Smooth muscle cell (in vitro differentiated cells): ENCODE measurements around the gene CCDC201. TPM values are rescaled to one million over a fixed set of nuclear protein-coding genes. Genes with fewer than 3 reads are reported as not detected.

Experiments used
- DNase-seq: peaks from one replicate; lab custom pipeline; 2025; ENCODE audit not compliant: unreplicated experiment; lab: John Stamatoyannopoulos, UW
- H2AFZ ChIP-seq: fragments of 200-600 bp; sonication (generic); 2 replicates; pipeline ENCODE4 v1.6.0; 2016; ENCODE audit warnings: antibody characterized with exemption, low read depth, mild to moderate bottlenecking
- H3F3A ChIP-seq: fragments of 200-600 bp; sonication (generic); 2 replicates; pipeline ENCODE4 v1.6.0; 2017; ENCODE audit warnings: antibody characterized with exemption, low read depth
- H3K27ac ChIP-seq: fragments of 200-600 bp; sonication (generic); 2 replicates; pipeline ENCODE4 v1.5.1; 2016; ENCODE audit warnings: low read depth, mild to moderate bottlenecking
- H3K27me3 ChIP-seq: fragments of 200-600 bp; sonication (generic); 2 replicates; pipeline ENCODE4 v1.6.1; 2016; ENCODE audit warnings: low read depth, mild to moderate bottlenecking
- H3K36me3 ChIP-seq: fragments of 200-600 bp; sonication (generic); 2 replicates; pipeline ENCODE4 v1.5.1; 2016; ENCODE audit warnings: low read depth
- H3K4me1 ChIP-seq: fragments of 200-600 bp; sonication (generic); 2 replicates; pipeline ENCODE4 v1.5.1; 2016; ENCODE audit warnings: low read depth
- H3K4me2 ChIP-seq: fragments of 200-600 bp; sonication (generic); 2 replicates; pipeline ENCODE4 v1.6.0; 2016; ENCODE audit warnings: mild to moderate bottlenecking
- H3K4me3 ChIP-seq: fragments of 200-600 bp; sonication (generic); 2 replicates; pipeline ENCODE4 v1.5.1; 2016; ENCODE audit warnings: mild to moderate bottlenecking
- H3K79me2 ChIP-seq: fragments of 200-600 bp; sonication (generic); 2 replicates; pipeline ENCODE4 v1.6.0; 2016; ENCODE audit warnings: low read depth, mild to moderate bottlenecking
- H3K9ac ChIP-seq: fragments of 200-600 bp; sonication (generic); 2 replicates; pipeline ENCODE4 v1.6.0; 2016; ENCODE audit warnings: low read depth
- H3K9me3 ChIP-seq: fragments of 200-600 bp; sonication (generic); replicated peaks from 2 replicates; pipeline ENCODE4 v1.5.1; 2016; ENCODE audit warnings: low read depth
- H4K20me1 ChIP-seq: fragments of 200-600 bp; sonication (generic); 2 replicates; pipeline ENCODE4 v1.6.0; 2016; ENCODE audit warnings: low read depth
- WGBS: methylation state at CpG from one replicate; pipeline ENCODE4 v1.1.7; 2016; ENCODE audit warnings: low lambda C conversion rate; 5-methylcytosine and 5-hydroxymethylcytosine counted together
- polyA plus RNA-seq: library from polyadenylated mRNA; unstranded; fragments of >200 nt; fragmentation: Nextera tagmentation; extraction: Ambion mirVana; gene quantifications from 2 replicates; pipeline ENCODE4 v1.2.1, GENCODE V29; 2016
- total RNA-seq: library from RNA; depleted of rRNA; stranded (reverse); fragments of >200 nt; gene quantifications from 2 replicates; pipeline ENCODE4 v1.2.3, GENCODE V29; 2014
- TF ChIP-seq, protein P1 (sequence below): fragments of 200-600 bp; sonication (generic); IDR thresholded peaks from 2 replicates; pipeline ENCODE4 v1.5.1; 2017; ENCODE audit warnings: borderline replicate concordance, mild to moderate bottlenecking, antibody characterized with exemption; ENCODE audit not compliant: insufficient read depth, poor library complexity, severe bottlenecking

CCDC201 gene
- total and polyA plus RNA-seq, 2 experiments from 2014 or later, result not detected

DNA sequence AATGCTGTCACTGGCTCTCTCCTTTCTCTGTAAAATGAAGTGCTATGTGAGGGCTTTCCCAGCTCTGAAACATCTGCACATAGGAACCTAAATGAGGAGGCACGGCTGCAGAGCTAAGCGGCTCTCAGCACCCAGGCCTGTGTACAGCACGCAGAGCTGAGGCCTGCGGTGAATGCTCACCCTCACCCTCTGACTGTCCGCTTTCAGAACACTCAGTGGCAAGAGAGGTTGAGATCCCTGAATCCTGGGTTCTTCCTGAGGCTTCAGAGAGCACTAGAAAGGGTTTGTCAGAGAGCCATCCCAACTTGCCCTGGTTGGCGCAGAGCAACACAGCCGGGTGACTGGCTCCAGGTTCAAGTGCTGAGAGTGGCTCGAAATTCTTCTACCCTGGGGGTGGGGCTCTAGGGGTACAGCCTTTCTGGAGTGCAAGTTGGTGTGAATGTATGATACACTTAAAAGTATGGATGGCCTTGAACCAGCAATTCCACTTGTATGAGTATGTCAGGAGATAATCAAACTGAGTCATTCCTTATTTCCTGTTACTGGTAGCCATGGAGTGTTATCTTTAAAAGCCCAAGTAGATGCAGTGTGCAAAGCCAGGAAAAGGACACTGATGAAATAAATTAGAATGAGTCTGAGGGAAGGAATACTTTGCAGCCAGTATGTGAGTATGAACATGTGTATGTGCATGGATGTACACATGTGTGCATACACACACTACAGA lies 1.7 kb upstream of the CCDC201 start:
- Histone ChIP-seq H3K27ac (peak overlapping the region; percentile 60), H3K9ac (no peak overlapping the region), H3K36me3 (no peaks in the 10 kb centered on the region), H3K79me2 (no peaks in the 10 kb centered on the region), H3K4me1 (no peaks in the 10 kb centered on the region), H4K20me1 (no peaks in the 10 kb centered on the region), H3K9me3 (no peaks in the 10 kb centered on the region), H2AFZ (no peak overlapping the region), H3F3A (no peaks in the 10 kb centered on the region), H3K4me2 (peak overlapping the region; percentile 36), H3K4me3 (no peak overlapping the region), H3K27me3 (no peaks in the 10 kb centered on the region)
- 92% methylated on average over 8 of the region's 8 CpGs for WGBS
- TF ChIP-seq, protein P1, sequence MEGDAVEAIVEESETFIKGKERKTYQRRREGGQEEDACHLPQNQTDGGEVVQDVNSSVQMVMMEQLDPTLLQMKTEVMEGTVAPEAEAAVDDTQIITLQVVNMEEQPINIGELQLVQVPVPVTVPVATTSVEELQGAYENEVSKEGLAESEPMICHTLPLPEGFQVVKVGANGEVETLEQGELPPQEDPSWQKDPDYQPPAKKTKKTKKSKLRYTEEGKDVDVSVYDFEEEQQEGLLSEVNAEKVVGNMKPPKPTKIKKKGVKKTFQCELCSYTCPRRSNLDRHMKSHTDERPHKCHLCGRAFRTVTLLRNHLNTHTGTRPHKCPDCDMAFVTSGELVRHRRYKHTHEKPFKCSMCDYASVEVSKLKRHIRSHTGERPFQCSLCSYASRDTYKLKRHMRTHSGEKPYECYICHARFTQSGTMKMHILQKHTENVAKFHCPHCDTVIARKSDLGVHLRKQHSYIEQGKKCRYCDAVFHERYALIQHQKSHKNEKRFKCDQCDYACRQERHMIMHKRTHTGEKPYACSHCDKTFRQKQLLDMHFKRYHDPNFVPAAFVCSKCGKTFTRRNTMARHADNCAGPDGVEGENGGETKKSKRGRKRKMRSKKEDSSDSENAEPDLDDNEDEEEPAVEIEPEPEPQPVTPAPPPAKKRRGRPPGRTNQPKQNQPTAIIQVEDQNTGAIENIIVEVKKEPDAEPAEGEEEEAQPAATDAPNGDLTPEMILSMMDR, result no peak
- DNase-seq, result no peak

DNA sequence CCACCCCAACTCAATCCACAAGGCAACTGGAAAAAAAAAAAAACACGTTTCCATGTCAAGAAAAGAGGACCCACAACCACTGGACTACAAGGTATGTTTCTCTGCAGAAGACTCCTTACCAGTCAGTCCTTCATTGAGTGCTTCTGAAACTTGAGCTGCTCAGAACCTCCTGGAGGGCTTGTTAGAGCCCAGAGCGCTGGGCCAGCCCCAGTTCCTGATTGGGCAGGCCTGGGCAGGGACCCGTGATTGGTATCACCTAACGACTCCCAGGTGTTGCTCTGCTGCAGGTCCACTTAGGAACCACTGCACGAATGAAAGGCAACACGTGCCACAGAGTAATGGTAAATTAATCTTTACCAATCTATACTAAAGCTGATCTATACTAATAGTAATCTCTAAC lies 473 bp upstream of the CCDC201 start:
- Histone ChIP-seq H3K4me2 (no peak overlapping the region), H4K20me1 (no peaks in the 10 kb centered on the region), H3K4me1 (no peaks in the 10 kb centered on the region), H3F3A (no peaks in the 10 kb centered on the region), H3K27me3 (no peaks in the 10 kb centered on the region), H3K36me3 (no peaks in the 10 kb centered on the region), H3K4me3 (no peak overlapping the region), H3K9me3 (no peaks in the 10 kb centered on the region), H3K79me2 (no peaks in the 10 kb centered on the region), H2AFZ (no peak overlapping the region), H3K27ac (no peak overlapping the region), H3K9ac (no peak overlapping the region)
- WGBS, result 81% methylated on average over 6 of the region's 6 CpGs
- TF ChIP-seq, protein P1, result no peak
- no peak for DNase-seq

DNA sequence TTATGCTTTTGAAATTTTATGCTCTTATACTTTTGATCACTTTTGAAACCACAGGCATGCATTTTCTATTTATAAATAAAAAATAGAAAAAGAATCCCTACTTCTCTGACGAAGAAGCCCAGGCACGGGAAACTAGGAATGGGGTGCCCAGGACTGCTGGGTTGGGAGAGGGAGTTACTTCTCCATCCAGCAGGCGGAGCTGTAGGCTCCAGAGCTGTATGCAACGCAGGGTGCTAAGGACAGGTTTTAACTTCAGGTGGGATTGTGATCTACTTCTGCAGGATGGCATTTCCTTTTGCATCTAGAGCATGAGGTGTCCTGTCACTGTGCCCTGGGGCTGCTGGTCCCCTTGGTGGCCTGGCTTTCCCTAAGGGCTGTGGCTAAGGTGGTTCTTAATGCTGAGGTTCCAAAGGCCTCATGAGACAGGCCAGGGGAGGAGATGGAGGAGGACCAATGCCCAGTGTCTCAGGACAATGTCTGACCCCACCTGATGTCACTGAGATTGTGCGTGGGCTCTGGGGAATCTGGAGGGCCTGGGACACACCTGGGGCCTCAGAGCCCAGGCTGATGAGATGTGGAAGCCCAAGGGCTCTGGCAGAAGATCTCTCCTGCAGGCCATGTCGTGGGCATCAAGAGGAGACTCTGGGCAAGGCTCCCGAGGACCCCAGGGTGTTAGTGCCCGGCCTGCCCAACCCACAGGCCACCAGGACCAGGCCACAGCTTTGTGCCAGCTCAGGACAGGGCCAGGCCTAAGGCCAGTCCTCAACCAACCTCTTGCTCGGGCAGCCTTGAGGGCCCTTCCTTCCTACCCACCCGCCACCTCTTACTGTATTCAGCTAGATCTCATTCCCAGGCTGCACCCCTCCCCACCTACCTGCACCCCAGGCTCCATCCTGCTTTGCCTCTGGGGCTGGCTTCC lies 507 bp downstream of the CCDC201 start:
- Histone ChIP-seq H3K4me1 (no peaks in the 10 kb centered on the region), H3F3A (no peaks in the 10 kb centered on the region), H2AFZ (no peak overlapping the region), H4K20me1 (no peaks in the 10 kb centered on the region), H3K4me2 (no peak overlapping the region), H3K27me3 (no peaks in the 10 kb centered on the region), H3K9me3 (no peaks in the 10 kb centered on the region), H3K4me3 (no peak overlapping the region), H3K9ac (no peak overlapping the region), H3K79me2 (no peaks in the 10 kb centered on the region), H3K36me3 (no peaks in the 10 kb centered on the region), H3K27ac (no peak overlapping the region)
- WGBS, result 67% methylated on average over 10 of the region's 10 CpGs
- TF ChIP-seq, protein P1, result peak; percentile 48
- no peak for DNase-seq
